Gastroesophageal sphincter (tissue), 3 donors: ENCODE measurements around the gene MDM4.

Source experiments
- POLR2A ChIP-seq, 2 donors: fragments of 450-650 bp; IDR thresholded peaks; one replicate each; pipeline ENCODE4 v1.6.1; 2017; ENCODE audit warnings: antibody characterized with exemption in 2 of 2, mild to moderate bottlenecking in 2 of 2, moderate library complexity in 1 of 2
- POLR2AphosphoS5 ChIP-seq: sonication (generic); formaldehyde crosslinking; IDR thresholded peaks from one replicate; pipeline ENCODE4 v1.6.1; 2017; ENCODE audit warnings: antibody characterized with exemption
- TF ChIP-seq, protein P1 (sequence below), 4 experiments: fragments of 200-600 bp in 2 of 4; fragments of 450-650 bp in 2 of 4; sonication (generic) in 1 of 4; IDR thresholded peaks; one replicate each; pipeline ENCODE4 v1.5.1; 2017 to 2019; ENCODE audit warnings: antibody characterized with exemption in 4 of 4, mild to moderate bottlenecking in 2 of 4, moderate library complexity in 2 of 4

DNA sequence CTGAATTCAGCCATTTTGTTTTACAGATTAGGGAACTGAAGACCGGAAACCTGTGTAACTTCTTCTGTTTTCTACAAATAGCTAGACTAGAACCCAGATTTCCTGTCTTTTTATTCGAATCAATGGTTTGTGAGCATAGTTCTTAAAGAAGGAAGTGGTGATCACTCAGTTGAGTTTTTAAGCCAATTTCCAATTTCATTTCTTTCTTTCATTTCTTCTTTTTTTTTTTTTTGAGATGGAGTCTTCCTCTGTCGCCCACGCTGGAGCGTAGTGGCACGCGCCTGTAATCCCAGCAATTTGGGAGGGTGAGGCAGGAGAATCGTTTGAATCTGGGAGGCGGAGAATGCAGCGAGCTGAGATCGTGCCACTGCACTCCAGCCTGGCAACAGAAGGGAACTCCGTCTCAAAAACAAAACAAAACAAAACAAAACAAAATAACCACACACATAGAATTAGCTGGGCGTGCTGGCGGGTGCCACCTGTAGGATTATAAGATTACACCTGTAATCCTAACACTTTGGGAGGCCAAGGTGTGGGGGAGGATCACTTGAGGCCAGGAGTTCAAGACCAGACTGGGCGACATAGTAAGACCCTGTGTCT is 3.0 kb upstream of the MDM4 start:
- TF ChIP-seq, protein P1, sequence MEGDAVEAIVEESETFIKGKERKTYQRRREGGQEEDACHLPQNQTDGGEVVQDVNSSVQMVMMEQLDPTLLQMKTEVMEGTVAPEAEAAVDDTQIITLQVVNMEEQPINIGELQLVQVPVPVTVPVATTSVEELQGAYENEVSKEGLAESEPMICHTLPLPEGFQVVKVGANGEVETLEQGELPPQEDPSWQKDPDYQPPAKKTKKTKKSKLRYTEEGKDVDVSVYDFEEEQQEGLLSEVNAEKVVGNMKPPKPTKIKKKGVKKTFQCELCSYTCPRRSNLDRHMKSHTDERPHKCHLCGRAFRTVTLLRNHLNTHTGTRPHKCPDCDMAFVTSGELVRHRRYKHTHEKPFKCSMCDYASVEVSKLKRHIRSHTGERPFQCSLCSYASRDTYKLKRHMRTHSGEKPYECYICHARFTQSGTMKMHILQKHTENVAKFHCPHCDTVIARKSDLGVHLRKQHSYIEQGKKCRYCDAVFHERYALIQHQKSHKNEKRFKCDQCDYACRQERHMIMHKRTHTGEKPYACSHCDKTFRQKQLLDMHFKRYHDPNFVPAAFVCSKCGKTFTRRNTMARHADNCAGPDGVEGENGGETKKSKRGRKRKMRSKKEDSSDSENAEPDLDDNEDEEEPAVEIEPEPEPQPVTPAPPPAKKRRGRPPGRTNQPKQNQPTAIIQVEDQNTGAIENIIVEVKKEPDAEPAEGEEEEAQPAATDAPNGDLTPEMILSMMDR (IDR thresholded peaks at IDR 0.05) = no peak
- TF ChIP-seq POLR2A (IDR thresholded peaks at IDR 0.05) (no peak), POLR2AphosphoS5 (no peak)
